Left ventricle myocardium inferior (tissue), 1 donor: ENCODE measurements around the gene MTHFS. TPM values are rescaled to one million over a fixed set of nuclear protein-coding genes. Genes with fewer than 3 reads are reported as not detected.
"Not testable (repeated sequence)": the region's sequence is repeated elsewhere in the genome, so short reads cannot be mapped to it uniquely, and the experiment has no call there.

Experiments
- DNase-seq: peaks from one replicate; pipeline ENCODE4 v3.0.0-alpha.2; 2020
- H3K27ac ChIP-seq: fragments of 200-600 bp; replicated peaks from 2 replicates; pipeline ENCODE4 v1.8.0; 2021
- H3K27me3 ChIP-seq: fragments of 200-600 bp; 2 replicates; pipeline ENCODE4 v1.8.0; 2021; ENCODE audit warnings: low read depth
- H3K36me3 ChIP-seq: fragments of 200-600 bp; 2 replicates; pipeline ENCODE4 v1.8.0; 2021
- H3K4me1 ChIP-seq: fragments of 200-600 bp; 2 replicates; pipeline ENCODE4 v1.8.0; 2021
- H3K4me3 ChIP-seq: fragments of 200-600 bp; 2 replicates; pipeline ENCODE4 v1.8.0; 2021; ENCODE audit warnings: mild to moderate bottlenecking, moderate library complexity
- H3K9me3 ChIP-seq: fragments of 200-600 bp; replicated peaks from 2 replicates; pipeline ENCODE4 v1.8.0; 2021
- CTCF ChIP-seq: fragments of 200-600 bp; IDR thresholded peaks from 2 replicates; pipeline ENCODE4 v1.8.0; 2021; ENCODE audit warnings: antibody characterized with exemption, mild to moderate bottlenecking, borderline replicate concordance
- intact Hi-C: fragments of 100-400 bp; cut with micrococcal nuclease; formaldehyde crosslinking; loops from one replicate; pipeline ENCODE4 v1.11.0; 2022
- total RNA-seq: library from RNA; stranded (reverse); fragmentation: NEBNext Ultra II Directional; extraction: Animal tissue kit (Norgen Biotek cat#: 25700); gene quantifications from one replicate; pipeline ENCODE4 v1.2.1, GENCODE V29; 2021
- donor health status: DM: no; HTN: yes; CAD: no; lungs with severe emphysema.

MTHFS gene
- total RNA-seq, 1 donor from 2014 or later: 21.4 TPM

- H3K9me3 ChIP-seq: peaks cover 81% of the 10 kb centered on the region
- DNase-seq: no peak
Observed at GRCh38 chr15:79919090-79919748, 22.4 kb upstream of the MTHFS start.

DNA sequence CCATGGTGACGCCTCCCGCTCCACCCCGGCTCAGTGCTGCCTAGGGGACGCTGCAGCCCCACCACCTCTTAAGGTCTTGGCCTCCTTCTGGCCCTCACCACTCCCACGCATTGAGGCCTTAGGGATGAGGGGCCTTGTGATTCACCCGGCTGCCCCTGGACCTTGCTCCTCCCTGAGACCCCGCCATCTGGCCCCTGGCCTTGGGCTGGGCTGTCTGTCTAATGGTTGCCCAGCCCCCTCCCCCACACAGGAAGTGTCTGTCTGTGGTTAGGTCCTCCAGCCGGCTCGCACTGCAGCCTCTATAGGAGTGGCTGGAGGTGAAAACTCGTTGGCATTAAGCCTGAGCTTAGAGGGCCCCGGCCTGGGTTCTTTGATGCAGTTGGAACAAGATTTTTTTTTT, 21.5 kb upstream of the MTHFS start:
- Histone ChIP-seq H3K36me3 (peaks cover 38% of the 10 kb centered on the region), H3K27ac (no peak overlapping the region), H3K9me3 (peaks cover 89% of the 10 kb centered on the region), H3K4me3 (no peak overlapping the region), H3K4me1 (peaks cover 11% of the 10 kb centered on the region), H3K27me3 (no peaks in the 10 kb centered on the region)
- DNase-seq: no peak
- no peak for TF ChIP-seq CTCF
- intact Hi-C loops: no loop called here

More at GRCh38 chr15:79919090-79919748, 22.4 kb upstream of the MTHFS start:
- no peak overlapping the region for H3K4me3 ChIP-seq
- H3K27ac ChIP-seq: no peak overlapping the region
- no peak for TF ChIP-seq CTCF
- intact Hi-C loops: no loop called here
- H3K27me3 ChIP-seq: no peaks in the 10 kb centered on the region
- peaks cover 38% of the 10 kb centered on the region for H3K36me3 ChIP-seq
- peaks cover 20% of the 10 kb centered on the region for H3K4me1 ChIP-seq

- H3K9me3 ChIP-seq: peaks cover 88% of the 10 kb centered on the region
- no peaks in the 10 kb centered on the region for H3K4me1 ChIP-seq
- intact Hi-C loops: no loop called here
- DNase-seq: no peak
- H3K36me3 ChIP-seq: peaks cover 38% of the 10 kb centered on the region
- no peaks in the 10 kb centered on the region for H3K27me3 ChIP-seq
- H3K27ac ChIP-seq: no peak overlapping the region
- no peak overlapping the region for H3K4me3 ChIP-seq
- no peak for TF ChIP-seq CTCF
Observed at GRCh38 chr15:79916502-79917132, 19.8 kb upstream of the MTHFS start.

- H3K27ac ChIP-seq, H3K4me1 ChIP-seq, DNase-seq, H3K4me3 ChIP-seq, H3K27me3 ChIP-seq, intact Hi-C loops: not testable (repeated sequence)
- peaks cover 81% of the 10 kb centered on the region for H3K9me3 ChIP-seq
- peaks cover 31% of the 10 kb centered on the region for H3K36me3 ChIP-seq
Observed at GRCh38 chr15:79915776-79916501, 19.1 kb upstream of the MTHFS start.

DNA sequence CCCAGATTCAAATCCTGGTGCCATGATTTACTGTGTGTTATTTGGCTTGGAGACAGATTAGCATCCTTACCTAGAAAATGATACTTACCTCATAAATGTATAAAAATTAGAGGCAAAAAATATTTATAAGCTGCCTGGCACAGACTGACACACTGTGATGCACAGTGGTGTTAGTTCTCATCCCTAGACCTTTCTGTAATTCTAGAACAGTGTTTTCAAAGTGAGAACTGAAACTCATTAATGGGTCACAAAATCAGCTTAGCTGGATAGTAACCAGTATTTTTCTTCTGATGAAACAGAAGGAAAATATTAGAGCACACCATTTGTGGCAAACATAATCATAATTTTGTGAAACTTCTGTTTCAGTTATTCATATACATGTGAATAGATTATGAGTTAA, 17.9 kb upstream of the MTHFS start:
- no peak for DNase-seq
- Histone ChIP-seq H3K36me3 (peaks cover 19% of the 10 kb centered on the region), H3K9me3 (peaks cover 69% of the 10 kb centered on the region), H3K4me3 (no peak overlapping the region), H3K27ac (no peak overlapping the region), H3K27me3 (no peaks in the 10 kb centered on the region), H3K4me1 (no peaks in the 10 kb centered on the region)
- intact Hi-C loops: no loop called here
- no peak for TF ChIP-seq CTCF

DNA sequence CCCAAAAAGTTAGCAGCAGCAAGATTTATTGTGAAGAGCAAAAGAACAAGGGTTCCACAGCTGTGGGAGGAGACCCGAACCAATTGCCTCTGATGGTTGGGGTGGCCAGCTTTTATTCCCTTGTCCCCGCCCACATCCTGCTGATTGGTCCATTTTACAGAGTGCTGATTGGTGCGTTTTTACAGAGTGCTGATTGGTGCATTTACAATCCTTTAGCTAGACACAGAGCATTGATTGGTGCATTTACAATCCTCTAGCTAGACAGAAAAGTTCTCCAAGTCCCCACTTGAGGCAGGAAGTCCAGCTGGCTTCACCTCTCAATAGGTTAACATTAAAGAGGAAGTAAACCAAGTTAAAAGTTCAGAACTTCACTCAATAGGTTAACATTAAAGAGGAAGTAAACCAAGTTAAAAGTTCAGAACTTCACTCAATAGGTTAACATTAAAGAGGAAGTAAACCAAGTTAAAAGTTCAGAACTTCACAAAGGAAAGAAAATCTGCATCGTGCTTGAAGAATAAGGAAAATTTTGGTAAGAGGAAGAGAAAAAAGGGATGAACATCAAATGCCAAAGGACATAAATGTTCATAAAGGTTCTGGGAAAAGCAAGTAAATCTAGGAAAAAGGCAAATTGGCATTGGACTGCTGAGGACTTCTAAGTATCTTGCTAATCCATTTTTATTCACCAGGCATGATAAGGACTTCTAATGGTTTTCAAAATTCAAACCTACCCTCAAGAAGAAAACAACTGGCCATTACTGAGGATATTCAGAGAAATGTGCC, 12.9 kb upstream of the MTHFS start:
- H3K4me3 ChIP-seq, DNase-seq, H3K36me3 ChIP-seq, H3K4me1 ChIP-seq, H3K27ac ChIP-seq, intact Hi-C loops, H3K27me3 ChIP-seq: not testable (repeated sequence)
- peaks cover 22% of the 10 kb centered on the region for H3K9me3 ChIP-seq
